Tibial nerve (tissue), 3 donors: ENCODE data around the gene SLC34A1.

Experiments used
- POLR2A ChIP-seq, 2 donors: fragments of 450-650 bp; IDR thresholded peaks; one replicate each; pipeline ENCODE4 v1.6.1; 2017; ENCODE audit warnings: antibody characterized with exemption in 2 of 2, mild to moderate bottlenecking in 2 of 2, moderate library complexity in 2 of 2
- TF ChIP-seq, protein P1 (sequence below), 5 experiments: fragments of 200-600 bp in 3 of 5; fragments of 450-650 bp in 2 of 5; sonication (generic) in 3 of 5; IDR thresholded peaks; one replicate each; pipeline ENCODE4 v1.5.1; 2016 to 2019; ENCODE audit warnings: antibody characterized with exemption in 5 of 5, mild to moderate bottlenecking in 3 of 5, moderate library complexity in 2 of 5

DNA sequence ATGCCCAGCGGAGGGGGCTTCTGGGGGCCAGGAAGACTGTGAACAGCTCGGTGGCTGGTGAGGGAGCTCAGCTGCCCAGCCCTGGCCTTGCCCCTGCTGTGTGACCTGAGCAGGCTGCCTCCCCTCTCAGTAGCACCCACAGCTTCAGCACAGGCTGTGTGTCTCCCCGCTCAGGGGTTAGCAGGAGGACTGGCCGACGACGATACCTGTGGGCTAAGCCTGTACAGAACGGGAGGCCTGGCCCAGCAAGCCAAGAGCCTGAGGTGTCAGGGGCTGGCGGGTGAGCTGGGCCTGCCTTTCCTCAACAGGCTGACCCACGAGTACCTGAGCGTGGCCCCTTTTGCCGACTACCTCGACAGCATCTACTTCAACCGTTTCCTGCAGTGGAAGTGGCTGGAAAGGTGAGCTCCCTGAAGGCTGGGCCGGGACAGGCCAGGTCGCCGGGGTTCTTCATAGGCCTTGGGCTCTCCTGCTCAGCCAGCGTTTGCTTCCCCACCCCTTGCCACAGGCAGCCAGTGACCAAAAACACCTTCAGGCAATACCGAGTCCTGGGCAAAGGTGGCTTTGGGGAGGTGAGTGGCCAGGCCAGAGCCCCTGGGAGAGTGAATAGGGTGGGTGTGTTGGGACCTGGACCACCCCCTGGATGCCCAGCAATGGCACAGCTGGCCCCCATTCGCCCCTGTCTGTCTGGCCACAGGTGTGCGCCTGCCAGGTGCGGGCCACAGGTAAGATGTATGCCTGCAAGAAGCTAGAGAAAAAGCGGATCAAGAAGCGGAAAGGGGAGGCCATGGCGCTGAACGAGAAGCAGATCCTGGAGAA is 48.8 kb downstream of the SLC34A1 start:
- TF ChIP-seq, protein P1, sequence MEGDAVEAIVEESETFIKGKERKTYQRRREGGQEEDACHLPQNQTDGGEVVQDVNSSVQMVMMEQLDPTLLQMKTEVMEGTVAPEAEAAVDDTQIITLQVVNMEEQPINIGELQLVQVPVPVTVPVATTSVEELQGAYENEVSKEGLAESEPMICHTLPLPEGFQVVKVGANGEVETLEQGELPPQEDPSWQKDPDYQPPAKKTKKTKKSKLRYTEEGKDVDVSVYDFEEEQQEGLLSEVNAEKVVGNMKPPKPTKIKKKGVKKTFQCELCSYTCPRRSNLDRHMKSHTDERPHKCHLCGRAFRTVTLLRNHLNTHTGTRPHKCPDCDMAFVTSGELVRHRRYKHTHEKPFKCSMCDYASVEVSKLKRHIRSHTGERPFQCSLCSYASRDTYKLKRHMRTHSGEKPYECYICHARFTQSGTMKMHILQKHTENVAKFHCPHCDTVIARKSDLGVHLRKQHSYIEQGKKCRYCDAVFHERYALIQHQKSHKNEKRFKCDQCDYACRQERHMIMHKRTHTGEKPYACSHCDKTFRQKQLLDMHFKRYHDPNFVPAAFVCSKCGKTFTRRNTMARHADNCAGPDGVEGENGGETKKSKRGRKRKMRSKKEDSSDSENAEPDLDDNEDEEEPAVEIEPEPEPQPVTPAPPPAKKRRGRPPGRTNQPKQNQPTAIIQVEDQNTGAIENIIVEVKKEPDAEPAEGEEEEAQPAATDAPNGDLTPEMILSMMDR (IDR thresholded peaks at IDR 0.05) = no peak
- no peak for TF ChIP-seq POLR2A (IDR thresholded peaks at IDR 0.05)
